Memory B cell (primary cell): ENCODE results near the gene LRTM2.

Experiments
- ATAC-seq: fragments of 150-1000 bp; cut with Tn5 transposase; 2 replicates; pipeline ENCODE4 v1.10.0; 2021; ENCODE audit warnings: low read depth, mild to moderate bottlenecking, moderate library complexity
- DNase-seq, 2 donors: peaks; one replicate each; pipeline ENCODE4 v3.0.0; 2022; ENCODE audit warnings: low spot score in 2 of 2
- H3K27ac Mint-ChIP-seq: one replicate; pipeline ENCODE4 v1.8.0; 2022; ENCODE audit warnings: mild to moderate bottlenecking, moderate library complexity, mixed read lengths
- H3K27me3 Mint-ChIP-seq: one replicate; pipeline ENCODE4 v1.8.0; 2022; ENCODE audit warnings: mixed read lengths
- H3K36me3 Mint-ChIP-seq: one replicate; pipeline ENCODE4 v1.8.0; 2022; ENCODE audit warnings: mild to moderate bottlenecking, mixed read lengths
- H3K4me1 Mint-ChIP-seq: one replicate; pipeline ENCODE4 v1.8.0; 2022; ENCODE audit warnings: mixed read lengths
- H3K4me3 Mint-ChIP-seq: one replicate; pipeline ENCODE4 v1.8.0; 2022; ENCODE audit warnings: mild to moderate bottlenecking, moderate library complexity, mixed read lengths
- H3K9me3 Mint-ChIP-seq: one replicate; pipeline ENCODE4 v1.8.0; 2022; ENCODE audit warnings: mixed read lengths

LRTM2 gene

GRCh38 chr12:1844661-1845409 lies 24.5 kb downstream of the LRTM2 start:
- no peak overlapping the region for H3K27ac Mint-ChIP-seq
- H3K36me3 Mint-ChIP-seq, result no peaks in the 10 kb centered on the region
- ATAC-seq, result no peak
- no peak for DNase-seq
- peaks cover 23% of the 10 kb centered on the region for H3K4me1 Mint-ChIP-seq
- peaks cover 10% of the 10 kb centered on the region for H3K27me3 Mint-ChIP-seq
- H3K9me3 Mint-ChIP-seq, result no peaks in the 10 kb centered on the region
- H3K4me3 Mint-ChIP-seq, result no peak overlapping the region

GRCh38 chr12:1845427-1845826 lies 25.1 kb downstream of the LRTM2 start:
- no peaks in the 10 kb centered on the region for H3K36me3 Mint-ChIP-seq
- ATAC-seq, result no peak
- no peak for DNase-seq
- H3K4me3 Mint-ChIP-seq, result no peak overlapping the region
- H3K27me3 Mint-ChIP-seq, result peaks cover 10% of the 10 kb centered on the region
- no peaks in the 10 kb centered on the region for H3K9me3 Mint-ChIP-seq
- H3K4me1 Mint-ChIP-seq, result peaks cover 22% of the 10 kb centered on the region
- no peak overlapping the region for H3K27ac Mint-ChIP-seq

- Mint-ChIP-seq H3K36me3 (no peaks in the 10 kb centered on the region), H3K27ac (no peak overlapping the region), H3K27me3 (peaks cover 10% of the 10 kb centered on the region), H3K4me3 (no peak overlapping the region), H3K9me3 (no peaks in the 10 kb centered on the region), H3K4me1 (peaks cover 19% of the 10 kb centered on the region)
- DNase-seq, result no peak
- no peak for ATAC-seq
Observed at GRCh38 chr12:1845886-1846285, 25.5 kb downstream of the LRTM2 start.

- ATAC-seq (no peak), DNase-seq (no peak)
- Mint-ChIP-seq H3K9me3 (no peaks in the 10 kb centered on the region), H3K27me3 (peaks cover 10% of the 10 kb centered on the region), H3K27ac (no peak overlapping the region), H3K4me3 (no peak overlapping the region), H3K36me3 (no peaks in the 10 kb centered on the region), H3K4me1 (peaks cover 18% of the 10 kb centered on the region)
Observed at GRCh38 chr12:1846421-1847405, 26.3 kb downstream of the LRTM2 start.

- no peak for ATAC-seq
- H3K9me3 Mint-ChIP-seq, result no peaks in the 10 kb centered on the region
- no peak for DNase-seq
- H3K27me3 Mint-ChIP-seq, result peaks cover 8% of the 10 kb centered on the region
- H3K4me1 Mint-ChIP-seq, result peaks cover 12% of the 10 kb centered on the region
- H3K4me3 Mint-ChIP-seq, result no peak overlapping the region
- no peak overlapping the region for H3K27ac Mint-ChIP-seq
- H3K36me3 Mint-ChIP-seq, result no peaks in the 10 kb centered on the region
Observed at GRCh38 chr12:1847411-1847810, 27.0 kb downstream of the LRTM2 start.

GRCh38 chr12:1848146-1848545 lies 27.8 kb downstream of the LRTM2 start:
- H3K27ac Mint-ChIP-seq, result no peak overlapping the region
- ATAC-seq (no peak), DNase-seq (no peak)
- H3K36me3 Mint-ChIP-seq, result no peaks in the 10 kb centered on the region
- no peak overlapping the region for H3K4me3 Mint-ChIP-seq
- H3K4me1 Mint-ChIP-seq, result peaks cover 7% of the 10 kb centered on the region
- H3K9me3 Mint-ChIP-seq, result no peaks in the 10 kb centered on the region
- peaks cover 4% of the 10 kb centered on the region for H3K27me3 Mint-ChIP-seq

GRCh38 chr12:1848745-1849144 lies 28.4 kb downstream of the LRTM2 start:
- Mint-ChIP-seq H3K9me3 (no peaks in the 10 kb centered on the region), H3K4me3 (no peak overlapping the region), H3K27me3 (peaks cover 4% of the 10 kb centered on the region), H3K4me1 (peaks cover 7% of the 10 kb centered on the region), H3K36me3 (no peaks in the 10 kb centered on the region), H3K27ac (no peak overlapping the region)
- DNase-seq (no peak), ATAC-seq (no peak)

- ATAC-seq (no peak), DNase-seq (no peak)
- Mint-ChIP-seq H3K9me3 (no peaks in the 10 kb centered on the region), H3K36me3 (no peaks in the 10 kb centered on the region), H3K4me1 (no peaks in the 10 kb centered on the region), H3K27me3 (peaks cover 1% of the 10 kb centered on the region), H3K4me3 (no peak overlapping the region), H3K27ac (no peak overlapping the region)
Observed at GRCh38 chr12:1851151-1851701, 30.9 kb downstream of the LRTM2 start.

GRCh38 chr12:1852076-1852475 lies 31.7 kb downstream of the LRTM2 start:
- ATAC-seq (no peak), DNase-seq (no peak)
- Mint-ChIP-seq H3K4me1 (no peaks in the 10 kb centered on the region), H3K4me3 (no peak overlapping the region), H3K27me3 (peaks cover 3% of the 10 kb centered on the region), H3K36me3 (peaks cover 2% of the 10 kb centered on the region), H3K27ac (no peak overlapping the region), H3K9me3 (no peaks in the 10 kb centered on the region)

- Mint-ChIP-seq H3K36me3 (peaks cover 2% of the 10 kb centered on the region), H3K27ac (no peak overlapping the region), H3K27me3 (peaks cover 8% of the 10 kb centered on the region)
Observed at GRCh38 chr12:1853716-1854115, 33.4 kb downstream of the LRTM2 start.

GRCh38 chr12:1855241-1855640 lies 34.9 kb downstream of the LRTM2 start:
- H3K4me3 Mint-ChIP-seq, result no peak overlapping the region
- peaks cover 2% of the 10 kb centered on the region for H3K36me3 Mint-ChIP-seq
- DNase-seq (no peak), ATAC-seq (no peak)
- no peaks in the 10 kb centered on the region for H3K9me3 Mint-ChIP-seq
- no peaks in the 10 kb centered on the region for H3K4me1 Mint-ChIP-seq
- no peak overlapping the region for H3K27ac Mint-ChIP-seq
- peaks cover 8% of the 10 kb centered on the region for H3K27me3 Mint-ChIP-seq

More at GRCh38 chr12:1853716-1854115, 33.4 kb downstream of the LRTM2 start:
- DNase-seq (no peak), ATAC-seq (no peak)
- Mint-ChIP-seq H3K4me1 (no peaks in the 10 kb centered on the region), H3K9me3 (no peaks in the 10 kb centered on the region), H3K4me3 (no peak overlapping the region)

- Mint-ChIP-seq H3K9me3 (no peaks in the 10 kb centered on the region), H3K4me1 (no peaks in the 10 kb centered on the region), H3K36me3 (peaks cover 2% of the 10 kb centered on the region), H3K4me3 (no peak overlapping the region), H3K27ac (no peak overlapping the region), H3K27me3 (peaks cover 9% of the 10 kb centered on the region)
- ATAC-seq (no peak), DNase-seq (no peak)
Observed at GRCh38 chr12:1857086-1857485, 36.7 kb downstream of the LRTM2 start.

GRCh38 chr12:1857821-1858220 lies 37.5 kb downstream of the LRTM2 start:
- Mint-ChIP-seq H3K4me1 (no peaks in the 10 kb centered on the region), H3K4me3 (no peak overlapping the region), H3K27ac (no peak overlapping the region), H3K36me3 (peaks cover 2% of the 10 kb centered on the region), H3K27me3 (peaks cover 9% of the 10 kb centered on the region), H3K9me3 (no peaks in the 10 kb centered on the region)
- ATAC-seq, result no peak
- no peak for DNase-seq

- Mint-ChIP-seq H3K27ac (no peak overlapping the region), H3K9me3 (no peaks in the 10 kb centered on the region), H3K4me1 (no peaks in the 10 kb centered on the region), H3K4me3 (no peak overlapping the region), H3K36me3 (peaks cover 2% of the 10 kb centered on the region), H3K27me3 (peaks cover 9% of the 10 kb centered on the region)
- DNase-seq, result no peak
- ATAC-seq, result no peak
Observed at GRCh38 chr12:1858456-1858855, 38.1 kb downstream of the LRTM2 start.
